COLO829 (cell line): ENCODE data around the gene FAM227A.

ENCODE experiments used
- DNase-seq: peaks from one replicate; pipeline ENCODE4 v3.0.0; 2012; ENCODE audit warnings: low spot score

FAM227A gene

GRCh38 chr22:38656256-38657044, at the start of gene FAM227A, which contains the start of gene CBY1:
Gene FAM227A, minus strand, starts transcription at chr22:38656392. Its CDS starts 6,224 bp downstream, at chr22:38650168.
Gene CBY1, plus strand, starts transcription at chr22:38656638. Its CDS starts 11,417 bp downstream, at chr22:38668055.
- peak; percentile 99 for DNase-seq

- peak; percentile 100 for DNase-seq
Measured at GRCh38 chr22:38705235-38706100, 49.3 kb upstream of the FAM227A start, which contains the start of gene GTPBP1. Gene GTPBP1, plus strand, starts transcription at chr22:38705944. Its CDS starts 12 bp downstream, at chr22:38705956.

GRCh38 chr22:38704654-38705234, 48.6 kb upstream of the FAM227A start:
- DNase-seq = no peak

- DNase-seq = peak; percentile 84
Measured at GRCh38 chr22:38700789-38701628, 44.8 kb upstream of the FAM227A start, which contains the start of gene JOSD1. Gene JOSD1, minus strand, starts transcription at chr22:38700943. Its CDS starts 956 bp downstream, at chr22:38699987.

GRCh38 chr22:38700270-38700788, 44.1 kb upstream of the FAM227A start:
- no peak for DNase-seq

GRCh38 chr22:38699784-38700183, 43.6 kb upstream of the FAM227A start:
- DNase-seq = no peak

GRCh38 chr22:38699143-38699542, 43.0 kb upstream of the FAM227A start:
- DNase-seq = no peak

- no peak for DNase-seq
Measured at GRCh38 chr22:38698407-38699094, 42.4 kb upstream of the FAM227A start.

GRCh38 chr22:38697425-38698089, 41.4 kb upstream of the FAM227A start:
- DNase-seq = no peak

GRCh38 chr22:38696606-38697424, 40.6 kb upstream of the FAM227A start:
- DNase-seq = peak; percentile 62

- no peak for DNase-seq
Measured at GRCh38 chr22:38694940-38695339, 38.7 kb upstream of the FAM227A start.

- DNase-seq = no peak
Measured at GRCh38 chr22:38694049-38694448, 37.9 kb upstream of the FAM227A start.

GRCh38 chr22:38689651-38690050, 33.5 kb upstream of the FAM227A start:
- DNase-seq = no peak

- no peak for DNase-seq
Measured at GRCh38 chr22:38685761-38686160, 29.6 kb upstream of the FAM227A start.

GRCh38 chr22:38684895-38685294, 28.7 kb upstream of the FAM227A start:
- no peak for DNase-seq

- peak; percentile 94 for DNase-seq
Measured at GRCh38 chr22:38681582-38682335, 25.6 kb upstream of the FAM227A start, which contains the start of gene TOMM22. Gene TOMM22, plus strand, starts transcription at chr22:38681957. Its CDS starts 22 bp downstream, at chr22:38681979.

- DNase-seq = no peak
Measured at GRCh38 chr22:38675833-38676232, 19.6 kb upstream of the FAM227A start.

- DNase-seq = no peak
Measured at GRCh38 chr22:38674888-38675287, 18.7 kb upstream of the FAM227A start.
